CD4-positive, alpha-beta memory T cell (primary cell): ENCODE data around the gene CCDC116. TPM values are rescaled to one million over a fixed set of nuclear protein-coding genes. Genes with fewer than 3 reads are reported as not detected.

Experiments
- CTCF ChIA-PET: fragments of 350-600 bp; sonication (Branson Sonifier 250); formaldehyde crosslinking; loops from one replicate; lab custom pipeline; 2021; ENCODE audit warnings: inconsistent platforms; ENCODE audit not compliant: partially characterized antibody; lab: Charles Lee
- POLR2A ChIA-PET: fragments of 350-600 bp; sonication (Branson Sonifier 250); formaldehyde crosslinking; loops from one replicate; lab custom pipeline; 2021; ENCODE audit not compliant: partially characterized antibody; lab: Charles Lee
- DNase-seq, 5 donors: peaks; one replicate each; pipeline versions ENCODE4 v3.0.0 to v3.0.0-alpha.2; 2020 to 2022; ENCODE audit warnings: mixed read lengths in 1 of 5
- H3K27ac ChIP-seq: one replicate; pipeline ENCODE4 v1.7.0; 2013; ENCODE audit warnings: low read depth, low read length
- H3K27me3 ChIP-seq: 2 replicates; pipeline ENCODE4 v1.7.0; 2013; ENCODE audit warnings: mild to moderate bottlenecking, low read length, moderate library complexity; ENCODE audit not compliant: insufficient read depth
- H3K36me3 ChIP-seq: 2 replicates; pipeline ENCODE4 v1.7.0; 2013; ENCODE audit warnings: mild to moderate bottlenecking, low read length, moderate library complexity; ENCODE audit not compliant: insufficient read depth
- H3K4me1 ChIP-seq: 2 replicates; pipeline ENCODE4 v1.7.0; 2013; ENCODE audit warnings: mild to moderate bottlenecking, low read length, moderate library complexity; ENCODE audit not compliant: insufficient read depth
- H3K4me3 ChIP-seq, 2 donors: one replicate each; pipeline ENCODE4 v1.7.0; 2013; ENCODE audit warnings: low read length in 2 of 2, mild to moderate bottlenecking in 1 of 2
- H3K9me3 ChIP-seq, 2 donors: one replicate each; pipeline ENCODE4 v1.7.0; 2013; ENCODE audit warnings: low read length in 2 of 2, control low read depth in 1 of 2; ENCODE audit not compliant: control insufficient read depth in 1 of 2
- H3K27ac Mint-ChIP-seq, 7 donors: one replicate each; pipeline ENCODE4 v1.8.0; 2020 to 2021; ENCODE audit warnings: mixed read lengths in 7 of 7, mild to moderate bottlenecking in 6 of 7, inconsistent platforms in 3 of 7, moderate library complexity in 3 of 7
- H3K27me3 Mint-ChIP-seq, 2 donors: one replicate each; pipeline ENCODE4 v1.8.0; 2020 to 2021; ENCODE audit warnings: mixed read lengths in 2 of 2
- H3K36me3 Mint-ChIP-seq, 2 donors: one replicate each; pipeline ENCODE4 v1.8.0; 2020 to 2021; ENCODE audit warnings: mixed read lengths in 2 of 2, inconsistent platforms in 1 of 2, mild to moderate bottlenecking in 1 of 2
- H3K4me1 Mint-ChIP-seq, 4 donors: one replicate each; pipeline ENCODE4 v1.8.0; 2020 to 2021; ENCODE audit warnings: mixed read lengths in 4 of 4, mild to moderate bottlenecking in 1 of 4
- H3K4me3 Mint-ChIP-seq, 8 donors: one replicate each; pipeline ENCODE4 v1.8.0; 2020 to 2021; ENCODE audit warnings: mixed read lengths in 8 of 8, mild to moderate bottlenecking in 7 of 8, moderate library complexity in 6 of 8, inconsistent platforms in 3 of 8
- H3K9me3 Mint-ChIP-seq, 8 donors: one replicate each; pipeline ENCODE4 v1.8.0; 2020 to 2021; ENCODE audit warnings: mixed read lengths in 8 of 8, mild to moderate bottlenecking in 5 of 8, inconsistent platforms in 3 of 8, moderate library complexity in 1 of 8
- intact Hi-C: fragments of 100-400 bp; cut with micrococcal nuclease; formaldehyde crosslinking; loops from one replicate; pipeline ENCODE4 v1.15.1; 2023
- polyA plus RNA-seq, 2 donors: library from polyadenylated mRNA; unstranded; fragments of 300-500 nt; fragmentation: Illumina TruSeq; gene quantifications; one replicate each; pipeline ENCODE4 v1.2.3, GENCODE V29; 2021
- total RNA-seq, 2 experiments: library from RNA; stranded (reverse); gene quantifications; one replicate each; pipeline ENCODE4 v1.2.3, GENCODE V29; 2021

CCDC116 gene
- total and polyA plus RNA-seq, 4 experiments from 2014 or later = 0.19 to 0.29 TPM; not detected in 2

GRCh38 chr22:21639359-21639758 is 6.8 kb downstream of the CCDC116 start:
- Mint-ChIP-seq H3K36me3 (peaks cover 5 to 12% of the 10 kb centered on the region in 2 donors), H3K27ac (peak overlapping the region in 2 of 7 donors; percentile 22 to 24), H3K4me1 (peaks cover 12 to 30% (median 22%) of the 10 kb centered on the region in 4 donors), H3K9me3 (no peaks in the 10 kb centered on the region), H3K4me3 (no peak overlapping the region), H3K27me3 (no peaks in the 10 kb centered on the region)
- no peaks in the 10 kb centered on the region for H3K9me3 ChIP-seq
- DNase-seq = no peak
- peaks cover 19% of the 10 kb centered on the region for H3K4me1 ChIP-seq
- H3K27me3 ChIP-seq = no peaks in the 10 kb centered on the region
- H3K36me3 ChIP-seq = no peaks in the 10 kb centered on the region
- ChIA-PET CTCF (interaction anchor here (0.7 to 1.4 kb wide), 2 partner anchors 8 to 9 kb away, joined by 3 to 8 read pairs; partner anchors contain the start of gene YDJC), POLR2A (no interaction called here)
- no peak overlapping the region for H3K27ac ChIP-seq
- intact Hi-C loops = no loop called here
- no peak overlapping the region for H3K4me3 ChIP-seq

GRCh38 chr22:21640810-21641209 is 8.2 kb downstream of the CCDC116 start:
- no peaks in the 10 kb centered on the region for H3K9me3 ChIP-seq
- H3K4me1 ChIP-seq = peaks cover 19% of the 10 kb centered on the region
- no peaks in the 10 kb centered on the region for H3K36me3 ChIP-seq
- H3K27ac ChIP-seq = no peak overlapping the region
- POLR2A ChIA-PET = interaction anchor here (1.2 to 7.1 kb wide), 5 partner anchors 12 to 73 kb away, joined by 4 to 201 read pairs (median 22); partner anchors contain the start of genes PPIL2 and YDJC
- peaks cover 12 to 30% (median 22%) of the 10 kb centered on the region in 4 donors for H3K4me1 Mint-ChIP-seq
- no peaks in the 10 kb centered on the region for H3K27me3 Mint-ChIP-seq
- peak overlapping the region; percentile 33 to 89 (median 64) for H3K4me3 Mint-ChIP-seq
- CTCF ChIA-PET = interaction anchor here (0.6 to 7.2 kb wide), 3 partner anchors 10 to 69 kb away, joined by 3 to 245 read pairs (median 4); partner anchors contain the start of genes CCDC116 and YDJC
- H3K27me3 ChIP-seq = no peaks in the 10 kb centered on the region
- intact Hi-C loops = no loop called here
- peaks cover 5 to 16% of the 10 kb centered on the region in 2 donors for H3K36me3 Mint-ChIP-seq
- no peak overlapping the region for H3K4me3 ChIP-seq
- no peak for DNase-seq
- H3K9me3 Mint-ChIP-seq = no peaks in the 10 kb centered on the region
- H3K27ac Mint-ChIP-seq = peak overlapping the region in 4 of 7 donors; percentile 55 to 95 (median 91)

GRCh38 chr22:21641417-21641788 is 8.8 kb downstream of the CCDC116 start:
- peaks cover 20% of the 10 kb centered on the region for H3K4me1 ChIP-seq
- Mint-ChIP-seq H3K4me3 (peak overlapping the region; percentile 77 to 89 (median 86)), H3K27ac (peak overlapping the region in 5 of 7 donors; percentile 41 to 95 (median 91)), H3K4me1 (peaks cover 13 to 33% (median 23%) of the 10 kb centered on the region in 4 donors), H3K9me3 (no peaks in the 10 kb centered on the region), H3K36me3 (peaks cover 7 to 20% of the 10 kb centered on the region in 2 donors), H3K27me3 (no peaks in the 10 kb centered on the region)
- H3K36me3 ChIP-seq = no peaks in the 10 kb centered on the region
- no peaks in the 10 kb centered on the region for H3K9me3 ChIP-seq
- ChIA-PET POLR2A (interaction anchor here (0.9 to 7.1 kb wide), 9 partner anchors 9 to 94 kb away, joined by 3 to 201 read pairs (median 7); partner anchors contain the start of genes CCDC116, PPIL2, YDJC and YPEL1), CTCF (interaction anchor here (0.6 to 7.2 kb wide), 7 partner anchors 10 to 69 kb away, joined by 3 to 245 read pairs (median 6); partner anchors contain the start of genes CCDC116, PPIL2 and YDJC)
- intact Hi-C loops = no loop called here
- H3K4me3 ChIP-seq = peak overlapping the region; percentile 45 to 85
- no peaks in the 10 kb centered on the region for H3K27me3 ChIP-seq
- DNase-seq = peak in 1 of 5 donors; percentile 6
- peak overlapping the region; percentile 63 for H3K27ac ChIP-seq

- intact Hi-C loops = loop anchor here (1.0 kb wide), 4 partner anchors 10 to 24 kb away; partner anchors contain the start of gene PPIL2
Observed at GRCh38 chr22:21641789-21642583, 9.4 kb downstream of the CCDC116 start, which contains the start of gene SDF2L1. TSS of gene SDF2L1 (plus strand) at chr22:21642302. CDS start at chr22:21642337, 35 bp downstream.

GRCh38 chr22:21642584-21643448 is 10.3 kb downstream of the CCDC116 start:
- CTCF ChIA-PET = interaction anchor here (0.7 to 7.2 kb wide), 12 partner anchors 10 to 75 kb away, joined by 3 to 245 read pairs (median 4); partner anchors contain the start of genes CCDC116, PPIL2 and YDJC
- Histone ChIP-seq H3K27ac (peak overlapping the region; percentile 63), H3K27me3 (no peaks in the 10 kb centered on the region), H3K9me3 (no peaks in the 10 kb centered on the region), H3K36me3 (peaks cover 6% of the 10 kb centered on the region), H3K4me3 (peak overlapping the region; percentile 67 to 85), H3K4me1 (peaks cover 27% of the 10 kb centered on the region)
- H3K9me3 Mint-ChIP-seq = no peaks in the 10 kb centered on the region
- peaks cover 17 to 39% (median 29%) of the 10 kb centered on the region in 4 donors for H3K4me1 Mint-ChIP-seq
- peak; percentile 49 to 70 (median 56) for DNase-seq
- POLR2A ChIA-PET = interaction anchor here (0.7 to 7.1 kb wide), 11 partner anchors 10 to 294 kb away, joined by 3 to 201 read pairs (median 7); partner anchors contain the start of genes CCDC116, PPIL2, UBE2L3 and YDJC
- H3K27ac Mint-ChIP-seq = peak overlapping the region; percentile 41 to 95 (median 91)
- H3K36me3 Mint-ChIP-seq = peaks cover 13 to 25% of the 10 kb centered on the region in 2 donors
- intact Hi-C loops = loop anchor here (1.0 kb wide), 4 partner anchors 9 to 23 kb away; partner anchors contain the start of gene PPIL2
- H3K27me3 Mint-ChIP-seq = peaks cover 0 to 1% of the 10 kb centered on the region in 2 donors
- H3K4me3 Mint-ChIP-seq = peak overlapping the region; percentile 77 to 89 (median 86)

More at GRCh38 chr22:21641789-21642583, 9.4 kb downstream of the CCDC116 start, which contains the start of gene SDF2L1:
- ChIA-PET POLR2A (interaction anchor here (0.7 to 7.1 kb wide), 11 partner anchors 10 to 94 kb away, joined by 3 to 201 read pairs (median 7); partner anchors contain the start of genes CCDC116, PPIL2, YDJC and YPEL1), CTCF (interaction anchor here (0.7 to 7.2 kb wide), 8 partner anchors 10 to 74 kb away, joined by 3 to 245 read pairs (median 6); partner anchors contain the start of genes CCDC116, PPIL2 and YDJC)
- H3K4me1 Mint-ChIP-seq = peaks cover 17 to 39% (median 29%) of the 10 kb centered on the region in 4 donors
- H3K36me3 Mint-ChIP-seq = peaks cover 13 to 25% of the 10 kb centered on the region in 2 donors
- peaks cover 2% of the 10 kb centered on the region for H3K36me3 ChIP-seq
- no peaks in the 10 kb centered on the region for H3K27me3 ChIP-seq
- DNase-seq = peak; percentile 98 to 99 (median 98)
- H3K4me1 ChIP-seq = peaks cover 25% of the 10 kb centered on the region
- no peaks in the 10 kb centered on the region for H3K9me3 Mint-ChIP-seq
- H3K27ac Mint-ChIP-seq = peak within 1 kb of the TSS; percentile 41 to 95 (median 91)
- H3K4me3 Mint-ChIP-seq = peak within 1 kb of the TSS; percentile 77 to 89 (median 86)
- peak within 1 kb of the TSS; percentile 63 for H3K27ac ChIP-seq
- peak within 1 kb of the TSS; percentile 67 to 85 for H3K4me3 ChIP-seq
- no peaks in the 10 kb centered on the region for H3K9me3 ChIP-seq
- H3K27me3 Mint-ChIP-seq = peaks cover 0 to 1% of the 10 kb centered on the region in 2 donors
